OCI-LY3 (cell line): ENCODE measurements around the gene ADAM10.

Experiments
- H2AFZ ChIP-seq: fragments of 200-600, 300-600 bp; shearing (Covaris generic); 2 replicates; pipeline ENCODE4 v1.6.0; 2014; ENCODE audit warnings: antibody characterized with exemption, low read depth, low read length
- H3K27ac ChIP-seq: fragments of 200-600, 300-600 bp; sonication (generic); 2 replicates; pipeline ENCODE4 v1.5.1; 2014; ENCODE audit warnings: mild to moderate bottlenecking, low read length, moderate library complexity, mixed read lengths
- H3K27me3 ChIP-seq: fragments of 200-600, 300-600 bp; sonication (generic); 2 replicates; pipeline ENCODE4 v1.6.1; 2014; ENCODE audit warnings: low read depth, low read length, mixed read lengths
- H3K36me3 ChIP-seq: fragments of 200-600, 300-600 bp; sonication (generic); replicated peaks from 2 replicates; pipeline ENCODE3; 2014; ENCODE audit warnings: low read depth, low read length, mixed read lengths
- H3K4me1 ChIP-seq: fragments of 300-600, 200-600 bp; sonication (generic); 2 replicates; pipeline ENCODE4 v1.6.1; 2014; ENCODE audit warnings: low read length, mixed read lengths
- H3K4me2 ChIP-seq: fragments of 200-600, 300-600 bp; sonication (generic); 2 replicates; pipeline ENCODE4 v1.6.1; 2014; ENCODE audit warnings: low read length, mixed read lengths
- H3K4me3 ChIP-seq: fragments of 300-600, 200-600 bp; sonication (generic); 2 replicates; pipeline ENCODE4 v1.5.1; 2014; ENCODE audit warnings: antibody characterized with exemption, mild to moderate bottlenecking, low read length, moderate library complexity
- H3K79me2 ChIP-seq: fragments of 300-600, 200-600 bp; shearing (Covaris generic); 2 replicates; pipeline ENCODE4 v1.6.1; 2014; ENCODE audit warnings: mild to moderate bottlenecking, low read length, mixed read lengths
- H3K9ac ChIP-seq: fragments of 300-600, 200-600 bp; shearing (Covaris generic); 2 replicates; pipeline ENCODE4 v1.6.0; 2014; ENCODE audit warnings: mild to moderate bottlenecking, low read length, moderate library complexity
- H3K9me3 ChIP-seq: fragments of 200-600, 300-600 bp; shearing (Covaris generic); 2 replicates; pipeline ENCODE4 v1.6.1; 2014; ENCODE audit warnings: low read length, mixed read lengths; ENCODE audit not compliant: insufficient read depth
- H4K20me1 ChIP-seq: fragments of 200-600, 300-600 bp; sonication (generic); 2 replicates; pipeline ENCODE4 v1.6.1; 2016; ENCODE audit warnings: low read length, mixed read lengths; ENCODE audit not compliant: insufficient read depth
- CTCF ChIP-seq: fragments of 200-600, 300-600 bp; sonication (generic); IDR thresholded peaks from 2 replicates; pipeline ENCODE4 v1.5.1; 2014; ENCODE audit warnings: antibody characterized with exemption, low read length, low read depth
- EZH2phosphoT487 ChIP-seq: fragments of 200-600 bp; shearing (Covaris generic); IDR thresholded peaks from 2 replicates; pipeline ENCODE4 v1.6.1; 2018; ENCODE audit warnings: antibody characterized with exemption, mixed run types, low read depth

ADAM10 gene

GRCh38 chr15:58748040-58748851 is 1.3 kb downstream of the ADAM10 start:
- H3K27me3 ChIP-seq = no peaks in the 10 kb centered on the region
- H3K9ac ChIP-seq = peak overlapping the region; percentile 81
- peak overlapping the region; percentile 71 for H3K27ac ChIP-seq
- H3K4me2 ChIP-seq = peak overlapping the region; percentile 91
- H2AFZ ChIP-seq = peak overlapping the region; percentile 8; the same call in 1 of the 2 replicates
- H3K4me3 ChIP-seq = peak overlapping the region; percentile 91
- peaks cover 62% of the 10 kb centered on the region for H3K79me2 ChIP-seq
- H3K9me3 ChIP-seq = no peaks in the 10 kb centered on the region
- TF ChIP-seq EZH2phosphoT487 (no peak), CTCF (no peak)
- peaks cover 18% of the 10 kb centered on the region for H3K4me1 ChIP-seq
- no peaks in the 10 kb centered on the region for H3K36me3 ChIP-seq
- peaks cover 47% of the 10 kb centered on the region for H4K20me1 ChIP-seq

GRCh38 chr15:58746174-58746573 is 3.3 kb downstream of the ADAM10 start:
- H3K9ac ChIP-seq = no peak overlapping the region
- no peak overlapping the region for H3K4me3 ChIP-seq
- peaks cover 83% of the 10 kb centered on the region for H3K79me2 ChIP-seq
- H3K27me3 ChIP-seq = no peaks in the 10 kb centered on the region
- H3K4me1 ChIP-seq = peaks cover 18% of the 10 kb centered on the region
- H2AFZ ChIP-seq = no peak overlapping the region
- H3K9me3 ChIP-seq = no peaks in the 10 kb centered on the region
- TF ChIP-seq CTCF (no peak), EZH2phosphoT487 (no peak)
- no peak overlapping the region for H3K4me2 ChIP-seq
- H4K20me1 ChIP-seq = peaks cover 68% of the 10 kb centered on the region
- no peak overlapping the region for H3K27ac ChIP-seq
- no peaks in the 10 kb centered on the region for H3K36me3 ChIP-seq

GRCh38 chr15:58742819-58743502 is 6.5 kb downstream of the ADAM10 start:
- no peak overlapping the region for H3K27ac ChIP-seq
- no peak overlapping the region for H3K4me3 ChIP-seq
- no peak overlapping the region for H3K9ac ChIP-seq
- no peaks in the 10 kb centered on the region for H3K36me3 ChIP-seq
- H3K9me3 ChIP-seq = no peaks in the 10 kb centered on the region
- TF ChIP-seq EZH2phosphoT487 = no peak
- no peak for TF ChIP-seq CTCF
- no peak overlapping the region for H2AFZ ChIP-seq
- H3K4me2 ChIP-seq = no peak overlapping the region
- H3K79me2 ChIP-seq = peaks cover 96% of the 10 kb centered on the region
- peaks cover 81% of the 10 kb centered on the region for H4K20me1 ChIP-seq
- no peaks in the 10 kb centered on the region for H3K27me3 ChIP-seq
- H3K4me1 ChIP-seq = peaks cover 9% of the 10 kb centered on the region

- Histone ChIP-seq H3K36me3 (no peaks in the 10 kb centered on the region), H3K4me3 (no peak overlapping the region), H4K20me1 (peaks cover 84% of the 10 kb centered on the region), H3K27ac (no peak overlapping the region), H3K4me2 (no peak overlapping the region), H3K79me2 (peaks cover 96% of the 10 kb centered on the region), H3K9me3 (no peaks in the 10 kb centered on the region), H3K9ac (no peak overlapping the region), H2AFZ (no peak overlapping the region), H3K4me1 (peaks cover 4% of the 10 kb centered on the region), H3K27me3 (no peaks in the 10 kb centered on the region)
- TF ChIP-seq CTCF = no peak
- no peak for TF ChIP-seq EZH2phosphoT487
Observed at GRCh38 chr15:58742022-58742813, 7.3 kb downstream of the ADAM10 start.
